ENCODE data around the gene MRPL42. TPM values are rescaled to one million over a fixed set of nuclear protein-coding genes. Genes with fewer than 3 reads are reported as not detected.
A peak's percentile ranks its signal among the peaks of the same experiment; 100 is the strongest.

Gene MRPL42
- 41.9 and 45.2 TPM in 2 replicates for total RNA-seq
- total RNA-seq (2013): 54.4 TPM
- 30.4 and 31.5 TPM in 2 replicates for polyA plus RNA-seq
- 17.2 and 17.8 TPM in 2 replicates for polyA minus RNA-seq

GRCh38 chr12:93467351-93468007 is at the start of gene MRPL42:
Gene MRPL42, plus strand, starts transcription at chr12:93467514. Its CDS starts 1,772 bp downstream, at chr12:93469286.
- H3K4me3 Mint-ChIP-seq: peak within 1 kb of the TSS; percentile 95
- Histone ChIP-seq H3K4me1 (ENCODE audit: control insufficient read depth in 2 of 2, insufficient read depth in 2 of 2, low read length in 2 of 2) (peaks cover 12 to 17% of the 10 kb centered on the region in 2 donors), H3K9me3 (ENCODE audit: control extremely low read depth in 1 of 3, control insufficient read depth in 2 of 3, insufficient read depth in 1 of 3, low read length in 2 of 3) (no peaks in the 10 kb centered on the region), H3K27ac (ENCODE audit: low read length in 2 of 2) (peak within 1 kb of the TSS; percentile 60 to 80), H3K4me2 (replicated peaks; ENCODE audit: low read depth, low read length, poor library complexity, severe bottlenecking) (peak within 1 kb of the TSS; percentile 77), H4K20me1 (ENCODE audit: control insufficient read depth, insufficient read depth, low read length, poor library complexity, severe bottlenecking) (no peaks in the 10 kb centered on the region), H3K36me3 (replicated peaks in 1 of 2; ENCODE audit: control extremely low read depth in 1 of 2, control insufficient read depth in 1 of 2, extremely low read depth in 1 of 2, insufficient read depth in 2 of 2, low read length in 1 of 2) (peaks cover 2 to 10% of the 10 kb centered on the region in 2 experiments), H3K9ac (ENCODE audit: low read length) (peak within 1 kb of the TSS; percentile 76), H3K4me3 (ENCODE audit: control extremely low read depth in 1 of 5, extremely low read depth in 1 of 5, insufficient read depth in 1 of 5, low read depth in 2 of 5, low read length in 4 of 5) (peak within 1 kb of the TSS; percentile 64 to 82 (median 78)), H2AFZ (ENCODE audit: insufficient read depth, low read depth, low read length, poor library complexity, severe bottlenecking) (peak within 1 kb of the TSS; percentile 89), H3K79me2 (ENCODE audit: control insufficient read depth, insufficient read depth, low read length) (peaks cover 43% of the 10 kb centered on the region), H3K27me3 (replicated peaks in 1 of 4; ENCODE audit: control extremely low read depth in 1 of 4, control insufficient read depth in 3 of 4, insufficient read depth in 4 of 4, low read length in 3 of 4) (no peaks in the 10 kb centered on the region)
- TF ChIP-seq EZH2 (IDR thresholded peaks at IDR 0.05; ENCODE audit: borderline replicate concordance, insufficient read depth, low read depth, low read length, poor library complexity, severe bottlenecking) (no peak), CTCF (IDR thresholded peaks at IDR 0.05) (peak; percentile 83)
- intact Hi-C loops (cut with micrococcal nuclease): loop anchor here (1.0 kb wide), 5 partner anchors 25 to 538 kb away; partner anchors contain the start of genes CRADD and EEA1
- DNase-seq (peak; percentile 95), ATAC-seq (ENCODE audit: low read depth) (peak; percentile 93)
- peaks cover 2% of the 10 kb centered on the region for H3K9me3 Mint-ChIP-seq (ENCODE audit: insufficient read depth)
- WGBS (ENCODE audit: insufficient coverage): 0% methylated on average over 26 of the region's 36 CpGs
- peak within 1 kb of the TSS; percentile 95 for H3K27ac Mint-ChIP-seq
- H3K27me3 Mint-ChIP-seq: no peaks in the 10 kb centered on the region
- ChIA-PET POLR2A (interaction anchor here (0.6 to 1.2 kb wide), 5 partner anchors 25 to 538 kb away, joined by 3 to 6 read pairs (median 5); partner anchors contain the start of gene UBE2N), CTCF (interaction anchor here (0.6 to 1.6 kb wide), 15 partner anchors 17 to 684 kb away, joined by 3 to 8 read pairs (median 3); partner anchors contain the start of gene EEA1)
- peaks cover 28% of the 10 kb centered on the region for H3K4me1 Mint-ChIP-seq
